ENCODE measurements around the gene VPREB1. TPM values are rescaled to one million over a fixed set of nuclear protein-coding genes. Genes with fewer than 3 reads are reported as not detected.
A peak's percentile ranks its signal among the peaks of the same experiment; 100 is the strongest.

The VPREB1 gene
- total and polyA plus RNA-seq, 8 donors: not detected

DNA sequence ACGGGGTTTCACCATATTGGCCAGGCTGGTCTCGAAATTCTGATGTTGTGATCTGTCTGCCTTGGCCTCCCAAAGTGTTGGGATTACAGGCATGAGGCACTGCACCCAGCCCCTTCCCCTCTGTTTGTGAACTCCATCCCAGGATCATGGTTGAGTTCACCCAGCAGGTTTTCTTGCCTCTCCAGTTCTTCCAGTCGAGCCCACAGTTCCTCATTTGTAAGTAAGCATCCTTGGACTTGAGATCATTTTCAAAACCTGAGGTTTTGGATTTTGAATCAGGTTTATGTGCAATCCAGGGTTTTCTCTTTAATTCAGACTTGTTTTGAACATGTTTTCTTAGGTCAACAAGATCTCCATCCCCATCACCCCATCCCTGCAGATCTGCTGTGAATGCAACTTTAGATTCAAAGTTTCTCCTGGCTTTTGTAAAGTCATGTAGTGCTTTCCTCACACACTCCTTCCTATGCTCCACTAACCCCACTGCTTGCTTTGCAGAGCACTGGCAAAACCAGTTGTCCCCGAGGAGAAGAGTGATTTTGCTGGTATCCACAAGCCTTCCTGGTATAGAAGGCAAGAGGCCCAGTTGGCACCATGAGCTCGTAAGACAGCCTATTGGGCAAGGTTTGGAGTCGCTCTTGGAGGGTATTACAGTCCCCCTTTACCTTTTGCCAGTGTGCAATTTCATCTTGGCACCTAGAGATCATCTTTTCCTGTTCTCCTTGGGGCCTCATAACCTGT lies 14.7 kb upstream of the VPREB1 start:
- Histone ChIP-seq H3K36me3 (no peaks in the 10 kb centered on the region), H3K4me3 (no peak overlapping the region), H3K27ac (no peak overlapping the region), H3K9me3 (no peaks in the 10 kb centered on the region), H3K27me3 (no peaks in the 10 kb centered on the region), H3K4me1 (no peaks in the 10 kb centered on the region)
- FAIRE-seq (no peak), ATAC-seq (no peak), DNase-seq (no peak)
- 58 to 77% methylated on average over 6 of the region's 6 CpGs for WGBS, 2 donors
- intact Hi-C loops (cut with DNase I): no loop called here
- TF ChIP-seq, protein P1, sequence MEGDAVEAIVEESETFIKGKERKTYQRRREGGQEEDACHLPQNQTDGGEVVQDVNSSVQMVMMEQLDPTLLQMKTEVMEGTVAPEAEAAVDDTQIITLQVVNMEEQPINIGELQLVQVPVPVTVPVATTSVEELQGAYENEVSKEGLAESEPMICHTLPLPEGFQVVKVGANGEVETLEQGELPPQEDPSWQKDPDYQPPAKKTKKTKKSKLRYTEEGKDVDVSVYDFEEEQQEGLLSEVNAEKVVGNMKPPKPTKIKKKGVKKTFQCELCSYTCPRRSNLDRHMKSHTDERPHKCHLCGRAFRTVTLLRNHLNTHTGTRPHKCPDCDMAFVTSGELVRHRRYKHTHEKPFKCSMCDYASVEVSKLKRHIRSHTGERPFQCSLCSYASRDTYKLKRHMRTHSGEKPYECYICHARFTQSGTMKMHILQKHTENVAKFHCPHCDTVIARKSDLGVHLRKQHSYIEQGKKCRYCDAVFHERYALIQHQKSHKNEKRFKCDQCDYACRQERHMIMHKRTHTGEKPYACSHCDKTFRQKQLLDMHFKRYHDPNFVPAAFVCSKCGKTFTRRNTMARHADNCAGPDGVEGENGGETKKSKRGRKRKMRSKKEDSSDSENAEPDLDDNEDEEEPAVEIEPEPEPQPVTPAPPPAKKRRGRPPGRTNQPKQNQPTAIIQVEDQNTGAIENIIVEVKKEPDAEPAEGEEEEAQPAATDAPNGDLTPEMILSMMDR (IDR thresholded peaks at IDR 0.05): no peak

DNA sequence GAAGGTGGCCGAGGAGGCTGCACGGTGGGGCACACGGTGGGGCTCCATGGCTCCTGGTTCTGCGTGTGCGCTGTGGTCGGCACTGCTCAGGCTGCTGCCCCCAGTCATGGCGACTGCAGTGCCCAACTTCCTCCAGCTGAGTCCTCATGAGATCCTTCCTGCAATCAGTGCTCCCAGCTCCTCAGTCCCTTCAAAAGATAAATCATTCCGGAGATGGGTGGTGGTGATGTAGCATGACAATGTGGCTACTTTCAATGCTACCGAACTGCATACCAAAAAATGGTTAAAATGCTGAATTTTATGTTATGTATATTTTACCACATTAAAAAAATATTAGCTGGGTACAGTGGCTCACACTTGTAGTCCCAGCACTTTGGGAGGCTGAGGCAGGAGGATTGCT lies 14.1 kb upstream of the VPREB1 start:
- FAIRE-seq (no peak), ATAC-seq (no peak), DNase-seq (no peak)
- TF ChIP-seq, protein P1 (IDR thresholded peaks at IDR 0.05): no peak
- Histone ChIP-seq H3K9me3 (no peaks in the 10 kb centered on the region), H3K36me3 (no peaks in the 10 kb centered on the region), H3K27ac (no peak overlapping the region), H3K4me1 (no peaks in the 10 kb centered on the region), H3K27me3 (no peaks in the 10 kb centered on the region), H3K4me3 (no peak overlapping the region)
- 79 to 80% methylated on average over 9 of the region's 9 CpGs for WGBS, 2 donors
- intact Hi-C loops (cut with DNase I): no loop called here

DNA sequence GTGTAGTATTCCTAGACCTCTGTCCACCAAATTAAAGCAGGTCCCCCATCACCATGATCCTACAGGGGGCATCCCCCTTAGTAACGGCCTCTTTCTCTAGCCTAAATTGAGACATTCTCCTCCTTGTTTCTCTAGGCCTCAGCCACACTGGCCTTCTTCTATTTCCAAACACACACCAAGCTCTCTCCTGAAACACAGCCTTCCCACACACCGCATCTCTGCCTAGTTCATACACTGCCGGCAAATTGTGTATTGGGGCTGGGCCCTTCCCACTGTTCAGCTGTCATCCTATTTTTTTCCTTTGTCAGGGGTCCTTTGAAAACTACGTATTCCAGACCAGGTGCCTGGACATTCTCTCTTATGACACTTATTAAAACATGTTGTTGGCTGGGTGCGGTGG lies 11.5 kb upstream of the VPREB1 start:
- intact Hi-C loops (cut with DNase I): no loop called here
- FAIRE-seq: no peak

DNA sequence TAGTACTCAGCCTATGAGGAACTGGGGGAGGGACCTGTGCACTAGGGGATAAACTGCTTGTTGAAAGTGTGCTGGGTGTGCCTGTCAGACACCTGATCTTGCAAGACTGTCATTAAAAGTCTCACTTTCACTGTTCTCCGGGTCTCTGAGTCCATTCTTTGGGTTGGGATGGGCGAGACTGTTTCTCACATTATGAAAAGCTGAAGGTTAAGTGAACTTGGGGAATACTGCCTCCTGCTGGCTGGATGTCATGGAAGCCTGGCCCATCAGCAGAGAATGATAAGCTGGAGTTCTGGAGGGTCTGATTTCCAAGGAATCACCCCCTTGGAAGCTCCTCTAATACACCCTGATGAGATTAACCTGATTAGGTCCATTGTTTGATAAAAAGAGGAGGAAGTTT lies 9.0 kb upstream of the VPREB1 start:
- peak in 2 of 6 donors; percentile 5 to 44 for DNase-seq
- Histone ChIP-seq H3K9me3 (no peaks in the 10 kb centered on the region), H3K4me1 (no peaks in the 10 kb centered on the region), H3K36me3 (no peaks in the 10 kb centered on the region), H3K27me3 (no peaks in the 10 kb centered on the region), H3K4me3 (no peak overlapping the region), H3K27ac (no peak overlapping the region)
- intact Hi-C loops (cut with DNase I): no loop called here
- WGBS, 2 donors: 11 to 14% methylated on average over 2 of the region's 2 CpGs
- no peak for FAIRE-seq
- ATAC-seq: peak in 2 of 4 donors; percentile 70 to 74
- TF ChIP-seq, protein P1 (IDR thresholded peaks at IDR 0.05): peak in 2 of 4 donors; percentile 13 to 36

More for the DNA sequence above, 11.5 kb upstream of the VPREB1 start:
- no peak overlapping the region for H3K27ac ChIP-seq
- DNase-seq (no peak), ATAC-seq (no peak)
- 86 to 90% methylated on average over 5 of the region's 5 CpGs for WGBS, 2 donors
- no peaks in the 10 kb centered on the region for H3K36me3 ChIP-seq
- H3K9me3 ChIP-seq: no peaks in the 10 kb centered on the region
- no peaks in the 10 kb centered on the region for H3K27me3 ChIP-seq
- H3K4me3 ChIP-seq: no peak overlapping the region
- TF ChIP-seq, protein P1 (IDR thresholded peaks at IDR 0.05): no peak
- H3K4me1 ChIP-seq: no peaks in the 10 kb centered on the region

DNA sequence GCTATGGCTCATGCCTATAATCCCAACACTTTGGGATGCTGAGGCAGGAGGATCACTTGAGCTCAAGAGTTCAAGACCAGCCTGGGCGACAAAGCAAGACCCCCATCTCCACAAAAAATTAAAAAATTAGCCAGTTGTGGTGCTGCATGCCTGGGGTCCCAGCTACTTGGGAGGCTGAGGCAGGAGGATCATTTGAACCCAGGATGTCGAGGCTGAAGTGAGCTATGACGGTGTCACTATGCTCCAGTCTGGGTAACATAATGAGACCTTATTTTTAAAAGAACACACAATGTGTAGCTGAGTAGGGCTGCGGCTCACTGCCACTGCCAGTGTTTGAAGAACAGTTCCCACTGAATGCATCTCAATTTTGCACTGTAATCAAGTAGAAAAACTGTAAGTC lies 7.1 kb upstream of the VPREB1 start:
- Histone ChIP-seq H3K4me1 (no peaks in the 10 kb centered on the region), H3K9me3 (no peaks in the 10 kb centered on the region), H3K36me3 (no peaks in the 10 kb centered on the region), H3K27ac (no peak overlapping the region), H3K4me3 (no peak overlapping the region), H3K27me3 (no peaks in the 10 kb centered on the region)
- TF ChIP-seq, protein P1 (IDR thresholded peaks at IDR 0.05): no peak
- ATAC-seq (no peak), FAIRE-seq (no peak), DNase-seq (no peak)
- 69 to 84% methylated on average over 4 of the region's 4 CpGs for WGBS, 2 donors
- intact Hi-C loops (cut with DNase I): no loop called here

Data from pancreas (tissue), 10 donors.